Left lung (tissue), 10 donors: Measurements from ENCODE around the gene SNCAIP. TPM values are rescaled to one million over a fixed set of nuclear protein-coding genes. Genes with fewer than 3 reads are reported as not detected.

Experiments used
- ATAC-seq: fragments of 200-7000 bp; cut with Tn5 transposase; one replicate; pipeline ENCODE4 v1.9.1; 2020; ENCODE audit warnings: moderate library complexity
- DNase-seq, 4 donors: peaks; one replicate each; pipeline ENCODE4 v3.0.0-alpha.2; 2013 to 2020
- H3K27ac ChIP-seq, 2 donors: fragments of 200-600 bp; sonication (generic) in 1 of 2; one replicate each; pipeline versions ENCODE4 v1.5.0 to v1.8.0; 2020 to 2021
- H3K27me3 ChIP-seq, 2 donors: fragments of 200-600 bp; sonication (generic) in 1 of 2; one replicate each; pipeline versions ENCODE4 v1.5.0 to v1.8.0; 2020 to 2021
- H3K36me3 ChIP-seq, 2 donors: fragments of 200-600 bp; sonication (generic) in 1 of 2; one replicate each; pipeline versions ENCODE4 v1.5.0 to v1.8.0; 2020 to 2021
- H3K4me1 ChIP-seq, 2 donors: fragments of 200-600 bp; one replicate each; pipeline ENCODE4 v1.8.0; 2021
- H3K4me3 ChIP-seq, 2 donors: fragments of 200-600 bp; sonication (generic) in 1 of 2; one replicate each; pipeline versions ENCODE4 v1.5.0 to v1.8.0; 2020 to 2021; ENCODE audit warnings: mild to moderate bottlenecking in 1 of 2
- H3K9me3 ChIP-seq, 2 donors: fragments of 200-600 bp; sonication (generic) in 1 of 2; one replicate each; pipeline versions ENCODE4 v1.5.0 to v1.8.0; 2020 to 2021
- intact Hi-C, 2 donors: fragments of 100-400 bp; cut with DNase I; formaldehyde crosslinking; loops; one replicate each; pipeline versions ENCODE4 v1.11.2 to v1.14.2; 2022
- polyA plus RNA-seq, 6 donors: library from polyadenylated mRNA; unstranded; fragments of 120-200 nt; gene quantifications; one replicate each; pipeline ENCODE4 v1.2.1, GENCODE V29; 2013; ENCODE audit not compliant: insufficient read length in 6 of 6
- total RNA-seq, 2 donors: library from RNA; stranded (reverse); fragmentation: NEBNext Ultra II Directional; extraction: Animal tissue kit (Norgen Biotek cat#: 25700); gene quantifications; one replicate each; pipeline ENCODE4 v1.2.1, GENCODE V29; 2021
- TF ChIP-seq, protein P1 (sequence below), 2 donors: fragments of 200-600 bp; sonication (generic) in 1 of 2; IDR thresholded peaks; one replicate each; pipeline versions ENCODE4 v1.5.0 to v1.8.0; 2021; ENCODE audit warnings: antibody characterized with exemption in 2 of 2
- donor health status: DM: no; HTN: yes; CAD: no.
- donor health status: DM: no; HTN: no; CAD: no.

The SNCAIP gene
- total and polyA plus RNA-seq, 8 donors: 2.1 to 23.4 (median 17.3) TPM

DNA sequence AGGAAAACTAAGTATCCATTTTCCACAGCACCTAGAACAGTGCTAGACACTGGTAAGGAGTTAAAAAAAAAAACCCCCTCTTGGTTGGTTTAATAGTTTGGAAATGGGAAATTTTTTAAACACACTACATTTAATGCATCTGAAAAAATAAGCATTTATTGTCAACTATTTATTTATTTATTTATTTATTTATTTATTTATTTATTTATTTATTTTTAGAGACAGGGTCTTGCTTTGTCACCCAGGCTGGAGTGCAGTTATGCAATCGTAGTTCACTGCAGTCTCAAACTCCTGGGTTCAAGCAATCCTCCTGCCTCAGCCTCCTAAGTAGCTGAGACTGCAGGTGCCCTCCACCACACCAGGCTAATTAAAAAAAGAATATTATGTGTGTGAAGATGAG, 51.6 kb downstream of the SNCAIP start:
- Histone ChIP-seq H3K36me3 (no peaks in the 10 kb centered on the region), H3K4me3 (no peak overlapping the region), H3K9me3 (no peaks in the 10 kb centered on the region), H3K27ac (no peak overlapping the region), H3K4me1 (no peaks in the 10 kb centered on the region), H3K27me3 (no peaks in the 10 kb centered on the region)
- no peak for ATAC-seq
- intact Hi-C loops: no loop called here
- DNase-seq: no peak
- TF ChIP-seq, protein P1, sequence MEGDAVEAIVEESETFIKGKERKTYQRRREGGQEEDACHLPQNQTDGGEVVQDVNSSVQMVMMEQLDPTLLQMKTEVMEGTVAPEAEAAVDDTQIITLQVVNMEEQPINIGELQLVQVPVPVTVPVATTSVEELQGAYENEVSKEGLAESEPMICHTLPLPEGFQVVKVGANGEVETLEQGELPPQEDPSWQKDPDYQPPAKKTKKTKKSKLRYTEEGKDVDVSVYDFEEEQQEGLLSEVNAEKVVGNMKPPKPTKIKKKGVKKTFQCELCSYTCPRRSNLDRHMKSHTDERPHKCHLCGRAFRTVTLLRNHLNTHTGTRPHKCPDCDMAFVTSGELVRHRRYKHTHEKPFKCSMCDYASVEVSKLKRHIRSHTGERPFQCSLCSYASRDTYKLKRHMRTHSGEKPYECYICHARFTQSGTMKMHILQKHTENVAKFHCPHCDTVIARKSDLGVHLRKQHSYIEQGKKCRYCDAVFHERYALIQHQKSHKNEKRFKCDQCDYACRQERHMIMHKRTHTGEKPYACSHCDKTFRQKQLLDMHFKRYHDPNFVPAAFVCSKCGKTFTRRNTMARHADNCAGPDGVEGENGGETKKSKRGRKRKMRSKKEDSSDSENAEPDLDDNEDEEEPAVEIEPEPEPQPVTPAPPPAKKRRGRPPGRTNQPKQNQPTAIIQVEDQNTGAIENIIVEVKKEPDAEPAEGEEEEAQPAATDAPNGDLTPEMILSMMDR (IDR thresholded peaks at IDR 0.05): no peak

DNA sequence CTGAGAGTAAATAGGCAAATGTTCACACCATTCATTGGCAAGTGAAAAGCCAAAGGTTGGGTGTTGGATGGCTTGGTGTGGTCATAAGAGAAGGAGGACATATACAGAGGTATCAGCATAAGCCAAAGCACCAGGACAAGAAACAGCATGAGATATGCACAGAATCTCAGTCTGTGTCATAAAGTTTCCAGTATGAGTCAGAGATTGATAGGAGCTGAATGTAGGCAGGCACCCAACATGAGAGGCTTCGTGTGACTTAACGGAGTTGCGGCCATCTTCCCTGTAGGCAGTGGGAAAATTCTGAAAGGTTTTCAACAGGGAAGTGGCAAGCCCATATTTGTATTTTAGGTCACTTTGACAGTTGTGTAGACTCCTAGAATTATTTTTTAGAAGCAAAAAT, 54.5 kb downstream of the SNCAIP start:
- TF ChIP-seq, protein P1 (IDR thresholded peaks at IDR 0.05): no peak
- H3K36me3 ChIP-seq: no peaks in the 10 kb centered on the region
- H3K27ac ChIP-seq: no peak overlapping the region
- H3K9me3 ChIP-seq: no peaks in the 10 kb centered on the region
- intact Hi-C loops: no loop called here
- no peak for ATAC-seq
- H3K4me1 ChIP-seq: no peaks in the 10 kb centered on the region
- no peak overlapping the region for H3K4me3 ChIP-seq
- no peak for DNase-seq
- H3K27me3 ChIP-seq: no peaks in the 10 kb centered on the region

- H3K36me3 ChIP-seq: no peaks in the 10 kb centered on the region
- H3K9me3 ChIP-seq: no peaks in the 10 kb centered on the region
- DNase-seq (peak in 1 of 4 donors; percentile 41), ATAC-seq (no peak)
- intact Hi-C loops: no loop called here
- H3K4me3 ChIP-seq: no peak overlapping the region
- no peaks in the 10 kb centered on the region for H3K27me3 ChIP-seq
- no peak overlapping the region for H3K27ac ChIP-seq
- TF ChIP-seq, protein P1 (IDR thresholded peaks at IDR 0.05): no peak
- H3K4me1 ChIP-seq: no peaks in the 10 kb centered on the region
These were observed 55.4 kb downstream of the SNCAIP start for GRCh38 chr5:122367456-122367855.

DNA sequence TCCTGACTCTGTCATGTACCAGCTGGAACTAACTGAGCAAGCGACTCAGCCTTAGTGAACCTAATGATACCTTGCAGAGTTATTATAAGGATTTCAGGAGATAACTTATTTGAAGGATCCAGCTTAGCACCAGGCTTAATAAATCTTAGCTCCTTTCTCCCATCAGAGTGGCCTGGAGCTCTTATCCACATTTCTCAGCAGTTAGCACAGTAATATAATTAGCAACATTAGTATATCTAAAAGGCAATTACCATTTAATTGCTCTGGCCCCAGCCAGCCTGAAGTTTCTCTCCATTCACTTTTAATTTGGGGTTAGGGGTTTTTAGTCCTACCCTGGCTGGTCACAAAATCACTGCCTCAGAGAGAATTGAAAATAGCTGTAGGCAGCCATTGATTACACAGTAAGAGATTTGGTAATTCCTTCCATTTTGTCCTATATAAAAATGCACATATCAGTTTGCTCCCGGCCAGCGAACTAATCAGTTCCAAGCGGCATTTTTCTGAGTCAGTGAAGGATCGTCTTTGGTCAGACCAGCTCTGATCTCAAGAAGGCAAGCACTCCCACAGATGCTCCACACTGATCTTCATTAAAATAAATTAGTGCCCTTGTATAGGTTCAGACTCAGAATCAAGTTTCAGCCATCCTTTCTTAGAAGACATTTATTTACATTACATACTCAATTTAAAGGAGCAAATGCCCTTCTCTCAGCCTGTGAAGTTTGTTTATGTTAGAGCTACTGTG, 56.6 kb downstream of the SNCAIP start:
- ATAC-seq (no peak), DNase-seq (no peak)
- intact Hi-C loops: no loop called here

DNA sequence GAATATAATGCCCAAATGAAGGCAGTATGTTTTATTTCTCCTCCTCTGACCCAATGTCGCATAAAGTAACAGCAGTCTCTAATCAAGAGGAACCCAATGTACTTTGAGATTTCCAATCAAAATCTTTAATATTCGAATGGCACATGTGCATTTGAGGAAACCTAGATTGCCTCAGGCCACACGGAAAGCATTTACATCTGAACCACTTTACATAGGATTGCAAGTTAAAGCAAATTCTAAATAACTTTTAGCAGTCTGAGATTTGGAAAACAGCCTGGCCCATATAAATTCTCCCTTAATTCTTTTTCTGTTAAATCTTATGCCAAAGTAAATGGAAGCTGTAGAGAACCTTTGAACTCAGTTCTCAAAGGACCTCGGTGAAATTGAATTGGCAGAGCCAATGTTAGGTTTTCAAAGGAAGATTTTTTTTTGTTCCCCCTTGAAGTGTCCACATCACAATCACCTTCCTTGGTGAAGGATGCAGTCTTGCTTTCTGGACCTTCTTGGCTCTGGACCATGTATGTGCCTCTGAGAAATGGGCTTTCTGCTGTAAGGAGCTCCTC, 57.3 kb downstream of the SNCAIP start:
- Histone ChIP-seq H3K9me3 (no peaks in the 10 kb centered on the region), H3K27ac (no peak overlapping the region), H3K27me3 (no peaks in the 10 kb centered on the region), H3K4me3 (no peak overlapping the region), H3K36me3 (no peaks in the 10 kb centered on the region), H3K4me1 (no peaks in the 10 kb centered on the region)
- TF ChIP-seq, protein P1 (IDR thresholded peaks at IDR 0.05): no peak
- intact Hi-C loops: no loop called here
- DNase-seq (no peak), ATAC-seq (no peak)

More for the DNA sequence above, 56.6 kb downstream of the SNCAIP start:
- H3K9me3 ChIP-seq: no peaks in the 10 kb centered on the region
- H3K27me3 ChIP-seq: no peaks in the 10 kb centered on the region
- no peaks in the 10 kb centered on the region for H3K36me3 ChIP-seq
- H3K4me3 ChIP-seq: no peak overlapping the region
- TF ChIP-seq, protein P1 (IDR thresholded peaks at IDR 0.05): no peak
- H3K27ac ChIP-seq: no peak overlapping the region
- H3K4me1 ChIP-seq: no peaks in the 10 kb centered on the region
